HG03439 (cell line): ENCODE results near the gene DUSP8.
"Not testable (repeated sequence)": the region's sequence is repeated elsewhere in the genome, so short reads cannot be mapped to it uniquely, and the experiment has no call there.

Source experiments
- ATAC-seq: cut with Tn5 transposase; IDR thresholded peaks from one replicate; pipeline ENCODE4 v1.9.1; 2021; ENCODE audit warnings: mild to moderate bottlenecking, moderate library complexity; ENCODE audit not compliant: unreplicated experiment

DUSP8 gene

DNA sequence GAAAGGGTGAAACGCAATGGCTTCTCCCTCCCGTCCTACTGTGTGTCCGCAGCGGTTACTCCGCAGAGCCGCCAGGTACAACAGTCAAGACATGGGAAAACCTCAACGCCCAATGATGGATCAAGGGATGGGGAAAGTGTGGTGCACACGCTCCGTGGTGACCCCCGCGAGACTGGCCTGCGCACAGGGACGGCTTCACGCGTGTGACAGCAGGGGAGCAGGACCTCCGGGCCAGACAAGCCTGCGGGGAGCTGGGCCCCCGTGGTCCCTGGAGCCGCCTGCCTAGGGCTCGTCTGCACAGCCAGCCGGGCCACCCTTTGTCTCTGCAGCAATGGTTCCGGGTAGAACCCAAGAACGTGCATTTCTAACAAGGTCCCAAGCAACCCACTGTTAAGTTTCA is 53.8 kb downstream of the DUSP8 start:
- ATAC-seq, result no peak

GRCh38 chr11:1517117-1518005 is 54.7 kb downstream of the DUSP8 start:
- ATAC-seq, result no peak

DNA sequence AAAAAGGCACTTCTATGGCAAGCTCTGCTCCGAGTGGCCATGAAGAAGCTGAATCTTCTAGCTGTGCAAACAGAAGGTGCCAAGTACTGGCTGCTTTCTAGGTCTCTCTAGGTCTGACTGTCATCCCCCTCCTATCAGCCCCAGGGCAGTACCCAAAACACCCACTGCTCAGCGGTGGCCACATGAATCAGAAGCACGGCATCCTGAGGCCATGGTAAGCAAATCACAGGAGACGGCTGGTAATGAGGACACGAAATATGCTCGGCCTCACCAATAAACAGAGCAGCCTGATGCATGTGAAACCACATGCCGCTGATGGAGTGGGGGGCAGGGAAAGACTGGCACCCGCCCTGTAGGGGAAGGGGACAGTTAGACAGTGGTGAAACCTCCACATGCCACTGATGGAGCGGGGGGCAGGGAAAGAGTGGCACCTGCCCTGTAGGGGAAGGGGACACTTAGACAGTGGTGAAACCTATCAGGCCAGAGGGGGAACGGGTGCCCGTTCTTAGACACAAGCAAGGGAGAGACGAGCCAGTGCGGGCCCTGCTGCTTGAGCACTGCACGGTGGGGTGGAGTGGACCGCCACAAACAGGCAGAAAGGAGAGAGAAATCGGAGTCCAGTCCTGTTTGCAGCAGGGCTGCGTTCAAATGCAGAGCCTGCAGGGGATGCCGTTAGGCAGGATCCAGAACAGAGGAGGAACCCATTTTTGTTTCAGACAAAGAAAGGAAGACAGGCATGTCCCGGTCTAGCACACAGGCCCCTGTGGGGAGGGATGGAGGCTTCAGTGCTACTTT is 55.6 kb downstream of the DUSP8 start:
- no peak for ATAC-seq

DNA sequence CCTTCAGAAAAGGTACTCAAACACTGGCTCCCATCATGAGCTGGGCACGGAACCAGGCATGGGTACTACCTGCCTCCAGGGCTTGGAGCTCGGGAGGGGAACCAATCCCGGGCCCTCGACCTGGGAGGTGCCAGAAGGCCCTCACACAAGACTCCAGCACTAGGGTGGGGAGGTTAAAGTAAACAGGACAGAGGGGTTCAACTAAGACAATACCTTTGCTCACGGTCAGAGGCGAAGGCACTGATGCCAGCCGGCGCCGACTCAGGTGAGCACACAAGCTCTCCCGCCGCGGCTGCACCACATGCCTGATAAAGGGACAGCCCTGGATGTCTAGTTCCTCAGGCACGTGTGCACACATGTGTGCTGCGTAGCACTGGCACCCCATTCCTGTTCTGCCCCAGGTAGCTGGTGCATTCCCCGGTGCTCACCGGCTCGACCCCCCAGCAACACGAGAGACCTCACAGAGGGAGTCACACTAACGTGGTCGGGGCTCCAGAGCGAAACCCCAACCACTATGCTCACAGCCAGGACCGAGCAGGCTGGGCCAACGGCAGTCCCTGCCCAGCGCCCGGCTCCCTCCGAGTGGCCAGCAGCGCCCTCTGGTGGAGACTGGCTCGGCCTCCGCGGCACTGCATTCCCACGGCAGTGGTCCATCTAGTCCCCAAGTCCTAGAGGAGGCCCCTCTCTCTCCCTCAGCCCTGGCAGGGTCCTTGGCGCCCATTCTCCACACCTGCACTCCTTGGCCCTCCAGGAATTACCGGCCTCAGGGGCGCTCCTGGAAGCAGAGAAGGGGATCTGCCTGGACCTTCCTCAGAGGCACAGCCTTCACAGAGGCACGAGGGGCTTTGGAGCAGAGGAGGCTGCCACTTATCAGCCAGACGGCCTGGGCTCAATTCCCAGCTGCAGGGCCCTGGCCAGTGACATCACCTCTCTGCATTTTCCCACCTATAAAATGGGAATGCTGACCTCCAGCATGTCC is 56.7 kb downstream of the DUSP8 start:
- no peak for ATAC-seq

DNA sequence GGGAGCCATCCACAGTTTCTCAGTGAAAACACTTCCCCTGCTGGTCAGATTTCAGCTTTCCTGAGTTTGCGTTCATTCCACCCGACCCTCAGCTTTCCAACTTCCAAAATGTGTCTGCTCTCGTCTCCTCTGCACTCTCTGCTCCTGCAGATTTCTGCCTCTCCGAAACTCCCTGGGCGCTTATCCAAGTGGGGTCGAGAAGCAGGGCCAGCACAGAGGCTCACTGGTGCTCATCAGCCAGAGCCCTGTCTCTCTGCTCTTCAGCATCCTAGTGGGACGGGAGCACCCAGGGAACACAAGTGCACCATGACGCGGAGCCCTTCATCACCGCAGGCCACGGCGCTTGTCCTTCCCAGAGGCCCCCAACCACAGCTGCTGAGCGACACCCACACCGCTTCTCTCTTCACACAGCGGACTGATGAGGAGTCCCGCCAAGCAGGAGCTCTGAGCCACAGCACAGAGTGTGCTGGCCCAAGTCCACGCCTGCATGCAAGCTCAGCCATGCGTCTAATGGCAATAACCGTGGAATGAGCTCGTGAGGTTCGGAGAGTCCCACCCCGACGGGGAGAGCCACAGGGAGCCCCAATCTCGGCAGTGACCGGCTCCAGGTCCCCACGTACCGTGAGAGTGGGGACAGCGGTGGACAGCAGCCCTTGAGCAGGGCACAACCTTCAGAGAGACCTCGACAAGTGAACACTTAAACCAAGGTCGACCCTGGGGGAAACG is 57.6 kb downstream of the DUSP8 start:
- no peak for ATAC-seq

DNA sequence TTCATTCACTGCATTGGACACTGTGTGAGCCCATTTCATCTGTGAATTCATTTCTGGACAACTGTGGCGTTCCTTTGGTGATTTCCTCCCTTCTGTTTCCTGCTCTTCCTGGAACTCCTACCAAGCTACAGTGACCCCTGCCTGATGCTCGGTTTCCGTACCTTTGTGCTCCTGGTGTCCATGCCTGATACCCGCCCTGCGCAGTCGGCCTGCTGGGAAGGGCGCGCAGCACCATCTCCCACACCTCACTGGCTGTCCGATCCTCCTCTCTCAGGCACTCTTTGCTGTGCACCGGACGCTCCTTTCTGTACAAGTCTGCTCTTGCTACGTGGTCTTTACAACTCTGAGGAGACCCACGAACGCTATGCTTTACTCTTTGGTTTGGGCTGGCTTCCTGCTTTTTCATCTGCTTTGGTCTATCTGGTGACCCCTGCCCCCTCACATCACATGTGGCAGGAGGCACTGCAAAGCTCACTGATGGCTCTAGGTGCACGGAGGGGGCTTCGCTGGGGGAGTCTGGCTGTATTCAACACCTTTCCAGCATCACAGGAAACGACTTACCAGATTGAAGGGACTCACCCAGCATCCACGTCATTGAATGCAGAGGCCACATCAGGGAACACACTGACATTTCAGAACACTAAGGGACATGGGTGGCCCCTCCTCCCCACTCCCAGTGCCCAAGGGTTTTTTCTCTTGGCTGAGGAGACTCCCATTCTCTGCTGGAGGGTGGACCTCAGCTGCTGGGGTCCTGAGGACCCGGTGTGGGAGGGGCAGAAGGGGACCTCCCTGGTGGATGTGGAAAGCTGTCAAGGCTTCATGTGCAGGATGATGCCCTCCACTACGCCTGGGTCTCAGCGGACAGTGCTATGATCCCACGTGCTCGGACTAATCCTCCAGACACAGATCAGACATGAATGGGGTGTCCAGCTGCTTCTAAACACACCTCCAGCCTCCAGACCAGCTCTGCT is 58.5 kb downstream of the DUSP8 start:
- ATAC-seq, result no peak

DNA sequence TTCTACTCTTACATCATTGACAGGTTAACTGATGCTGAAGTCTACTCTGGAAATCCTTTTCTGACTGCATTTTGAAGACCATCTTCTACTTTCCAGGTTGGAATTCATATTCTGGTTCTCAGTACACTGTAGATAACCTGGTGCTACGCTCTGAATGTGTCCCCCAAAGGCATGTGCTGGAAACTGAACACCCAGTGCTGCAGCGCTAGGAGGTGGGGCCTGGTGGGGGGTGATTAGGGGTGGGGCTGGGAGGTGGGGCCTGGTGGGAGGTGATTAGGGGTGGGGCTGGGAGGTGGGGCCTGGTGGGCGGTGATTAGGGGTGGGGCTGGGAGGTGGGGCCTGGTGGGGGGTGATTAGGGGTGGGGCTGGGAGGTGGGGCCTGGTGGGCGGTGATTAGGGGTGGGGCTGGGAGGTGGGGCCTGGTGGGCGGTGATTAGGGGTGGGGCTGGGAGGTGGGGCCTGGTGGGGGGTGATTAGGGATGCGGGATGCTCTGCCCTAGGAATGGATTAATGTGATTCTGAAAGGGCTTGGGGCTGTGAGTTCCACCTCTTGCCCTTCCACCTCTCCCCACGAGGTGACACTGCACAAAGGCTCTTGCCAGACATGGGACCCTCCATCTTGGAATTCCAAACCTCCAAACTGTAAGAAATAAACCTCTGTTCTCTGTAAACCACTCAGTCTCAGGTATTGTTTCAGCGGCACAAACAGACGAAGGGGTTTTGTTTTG is 59.4 kb downstream of the DUSP8 start:
- ATAC-seq, result not testable (repeated sequence)

DNA sequence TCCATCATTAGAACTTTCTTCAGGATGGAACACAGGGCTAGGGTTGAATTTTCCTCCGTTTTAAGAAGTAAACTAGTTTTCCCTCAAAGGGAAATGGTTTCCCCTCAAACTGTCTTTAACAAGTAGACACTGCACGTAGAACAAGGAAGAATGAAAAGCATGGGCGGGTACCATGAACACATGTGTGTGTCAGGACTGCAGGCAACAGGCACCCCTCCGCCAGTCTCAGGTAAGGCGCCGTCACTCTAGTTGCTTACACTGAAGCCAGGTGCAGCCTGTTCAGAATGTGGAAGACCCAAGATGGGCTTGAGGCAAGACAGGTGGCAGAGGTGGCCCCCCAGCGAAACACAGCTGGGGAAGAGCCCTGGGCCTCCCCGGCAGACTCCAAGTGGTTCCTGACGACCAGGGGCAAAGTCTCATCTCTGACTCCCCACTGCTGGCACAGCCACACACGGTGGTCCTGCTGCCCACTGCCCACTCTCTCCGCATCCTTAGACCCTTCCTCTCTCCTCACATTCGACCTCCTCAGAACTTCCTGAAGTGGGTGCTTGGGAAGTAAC is 60.1 kb downstream of the DUSP8 start:
- no peak for ATAC-seq

GRCh38 chr11:1510928-1511327 is 61.1 kb downstream of the DUSP8 start:
- no peak for ATAC-seq

- ATAC-seq, result not testable (repeated sequence)
Measured at GRCh38 chr11:1510351-1510750, 61.7 kb downstream of the DUSP8 start.

- no peak for ATAC-seq
Measured at GRCh38 chr11:1509626-1510255, 62.3 kb downstream of the DUSP8 start.

- no peak for ATAC-seq
Measured at GRCh38 chr11:1508986-1509385, 63.1 kb downstream of the DUSP8 start.

DNA sequence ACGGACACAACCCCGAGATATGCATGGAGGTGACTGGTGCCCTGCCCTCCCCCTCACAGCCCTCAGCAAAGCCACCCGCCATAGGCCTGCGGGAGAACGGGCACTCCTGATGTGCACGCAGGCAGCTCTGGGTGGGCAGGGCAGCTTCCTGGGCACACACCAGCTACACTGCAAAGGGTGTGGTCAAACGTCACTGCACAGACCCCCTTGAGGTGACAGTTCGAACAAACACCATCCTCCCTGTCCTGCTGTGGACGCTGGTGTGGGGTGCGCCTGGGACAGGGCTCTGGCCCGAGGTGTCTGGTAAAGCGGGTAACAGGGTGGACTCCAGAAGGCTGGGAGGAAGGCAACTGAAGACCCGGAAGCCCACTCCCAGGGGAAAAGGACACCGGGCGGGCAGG is 63.6 kb downstream of the DUSP8 start:
- ATAC-seq, result no peak

- ATAC-seq, result no peak
Measured at GRCh38 chr11:1507381-1508140, 64.5 kb downstream of the DUSP8 start.

DNA sequence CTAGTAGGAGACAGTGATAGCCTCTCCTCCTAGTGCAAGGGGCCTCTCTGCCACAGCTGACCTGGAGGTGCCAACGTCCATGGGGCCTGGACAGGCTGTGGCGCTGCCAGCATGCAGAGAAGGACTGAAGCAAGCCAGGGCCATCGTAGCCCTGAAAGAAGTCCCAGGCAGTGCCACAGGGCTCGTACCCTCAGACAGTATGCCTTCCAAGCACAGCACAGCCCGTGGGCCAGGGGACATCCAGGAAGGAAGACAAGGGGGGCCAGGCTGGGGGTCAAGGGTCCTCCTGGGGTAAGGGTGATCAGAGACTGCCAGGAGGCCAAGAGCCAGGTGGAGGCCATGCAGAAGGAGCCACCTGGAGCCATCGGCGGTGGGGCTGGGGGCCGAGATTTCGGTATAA is 65.1 kb downstream of the DUSP8 start:
- ATAC-seq, result no peak

- no peak for ATAC-seq
Measured at GRCh38 chr11:1505480-1505879, 66.6 kb downstream of the DUSP8 start.
